Hematopoietic multipotent progenitor cell (in vitro differentiated cells): ENCODE data around the gene MAPK12. TPM values are rescaled to one million over a fixed set of nuclear protein-coding genes. Genes with fewer than 3 reads are reported as not detected.

Experiments
- DNase-seq, 3 donors: peaks; one replicate each; pipeline ENCODE4 v3.0.0-alpha.2; 2011 to 2015; ENCODE audit warnings: low read depth in 2 of 3, low spot score in 2 of 3
- total RNA-seq: library from RNA; depleted of rRNA; stranded (reverse); fragments of >200 nt; gene quantifications from one replicate; pipeline ENCODE4 v1.2.3, GENCODE V29; 2012

Gene MAPK12
- total RNA-seq, 1 donor, result 30.2 TPM

DNA sequence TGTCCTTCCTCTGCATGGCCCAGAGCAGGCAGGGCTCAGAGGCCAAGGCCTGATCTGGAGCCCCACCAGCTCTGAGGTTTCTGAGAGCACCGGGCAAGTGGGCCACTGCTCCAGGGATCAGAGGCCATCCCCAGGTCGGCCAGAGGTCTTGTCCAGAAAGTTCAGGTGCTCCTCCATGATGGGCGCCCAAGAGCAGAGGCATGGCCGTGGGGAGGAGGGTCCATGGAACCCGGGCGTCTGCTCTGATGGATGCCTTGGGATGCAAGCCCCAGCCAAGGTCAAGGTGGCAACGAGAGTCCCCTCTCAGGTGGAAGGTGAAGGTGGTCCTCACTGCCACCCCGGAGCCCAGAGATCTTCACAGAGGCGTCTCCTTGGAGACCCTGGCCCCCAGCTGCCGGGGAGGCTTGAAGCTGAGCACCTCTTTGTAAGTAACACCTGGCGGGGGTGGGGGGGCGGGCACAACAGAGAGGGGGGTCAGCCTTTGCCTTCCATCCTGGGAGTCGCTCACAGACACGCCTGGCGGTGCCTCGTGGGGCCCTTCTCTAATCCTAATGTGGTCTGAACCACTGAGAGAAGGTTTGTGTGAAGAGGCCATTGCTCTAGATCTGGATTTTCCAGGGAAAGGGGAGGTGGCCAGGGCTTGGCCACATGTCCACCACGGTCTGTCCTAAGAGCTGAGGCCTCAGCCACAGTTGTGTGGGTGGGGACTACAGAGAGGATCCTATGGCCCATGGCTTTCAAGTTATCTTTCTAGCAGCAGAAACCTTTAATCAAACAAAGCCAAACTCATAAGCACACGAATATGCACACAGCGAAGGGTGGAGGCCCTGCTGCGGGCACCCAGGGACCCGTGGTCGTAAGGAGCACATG lies 8.2 kb downstream of the MAPK12 start:
- no peak for DNase-seq

DNA sequence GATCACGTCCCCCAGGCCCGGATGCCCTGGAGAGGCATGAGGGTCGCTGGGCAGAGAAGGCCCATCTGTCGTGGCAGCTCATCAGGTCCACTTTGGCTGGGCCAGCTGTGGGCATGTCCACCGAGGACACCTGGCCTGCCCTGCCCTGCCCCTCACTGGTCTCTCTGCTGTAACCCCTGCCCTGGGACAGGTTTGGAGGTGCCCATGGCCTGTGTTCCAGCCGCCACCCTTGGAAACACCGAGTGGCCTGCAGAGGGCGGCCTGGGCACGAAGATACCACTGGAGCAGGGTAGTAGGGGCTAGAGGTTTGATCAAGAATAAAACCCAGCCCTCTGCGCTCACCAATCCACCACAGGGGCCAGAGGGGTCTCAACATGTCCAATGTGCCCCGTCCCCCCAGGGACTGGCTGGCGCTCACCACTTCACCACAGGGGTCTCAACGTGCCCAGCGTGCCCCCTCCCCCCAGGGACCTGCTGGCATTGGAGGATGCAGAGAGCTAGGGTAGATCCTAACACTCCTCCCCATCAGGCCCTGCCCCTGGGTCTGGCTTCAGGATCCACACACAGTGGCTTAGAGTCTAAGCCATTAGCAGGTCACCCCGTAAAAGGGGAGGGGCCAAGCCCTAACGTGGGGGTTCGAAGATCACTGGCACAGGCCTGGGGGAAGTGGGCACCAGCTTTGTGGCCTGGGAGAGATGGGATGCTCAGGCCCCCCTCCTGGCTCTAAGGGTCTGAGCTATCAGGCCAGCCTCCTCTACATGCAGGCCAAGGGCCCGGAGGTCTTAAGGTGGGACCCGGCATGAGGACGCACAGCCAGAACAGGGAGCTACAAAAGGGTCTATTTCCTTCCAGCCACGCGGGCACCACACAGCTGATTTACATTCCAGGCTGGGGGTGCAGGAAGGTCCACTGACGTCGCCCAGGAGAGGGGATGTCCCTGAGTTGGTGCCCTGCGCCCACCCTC lies 9.1 kb downstream of the MAPK12 start:
- DNase-seq, result peak in 2 of 3 donors; percentile 72 to 82

DNA sequence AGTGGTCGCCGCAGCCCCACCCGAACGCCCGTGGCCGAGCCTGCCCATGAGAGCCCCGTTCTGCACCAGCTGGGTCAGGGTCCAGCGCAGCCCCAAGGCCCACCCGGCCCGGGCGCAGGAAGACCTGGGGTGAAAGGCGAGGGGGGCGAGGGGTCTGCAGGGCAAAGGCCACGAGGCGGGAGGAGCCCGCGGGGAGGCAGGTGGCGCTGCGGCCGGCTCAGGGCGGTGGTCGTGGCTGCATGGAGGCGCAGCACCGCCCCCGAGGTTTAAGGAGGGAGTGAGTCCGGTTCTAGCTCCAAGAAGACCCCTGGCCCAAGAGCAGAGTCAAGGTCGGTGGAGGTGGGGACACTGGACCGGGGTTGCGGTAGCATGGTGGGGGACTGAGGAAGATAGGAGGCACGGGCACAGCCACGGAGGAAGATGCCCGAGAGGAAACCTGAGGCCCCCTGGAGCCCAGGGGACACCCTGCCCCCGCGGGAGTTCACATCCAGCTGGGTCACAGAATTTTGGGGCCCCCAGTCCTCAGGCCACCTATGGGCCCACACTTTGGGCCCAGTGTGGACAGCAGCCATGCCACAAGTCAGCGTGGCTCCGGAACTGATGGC lies 9.9 kb downstream of the MAPK12 start:
- peak in 1 of 3 donors; percentile 33 for DNase-seq

DNA sequence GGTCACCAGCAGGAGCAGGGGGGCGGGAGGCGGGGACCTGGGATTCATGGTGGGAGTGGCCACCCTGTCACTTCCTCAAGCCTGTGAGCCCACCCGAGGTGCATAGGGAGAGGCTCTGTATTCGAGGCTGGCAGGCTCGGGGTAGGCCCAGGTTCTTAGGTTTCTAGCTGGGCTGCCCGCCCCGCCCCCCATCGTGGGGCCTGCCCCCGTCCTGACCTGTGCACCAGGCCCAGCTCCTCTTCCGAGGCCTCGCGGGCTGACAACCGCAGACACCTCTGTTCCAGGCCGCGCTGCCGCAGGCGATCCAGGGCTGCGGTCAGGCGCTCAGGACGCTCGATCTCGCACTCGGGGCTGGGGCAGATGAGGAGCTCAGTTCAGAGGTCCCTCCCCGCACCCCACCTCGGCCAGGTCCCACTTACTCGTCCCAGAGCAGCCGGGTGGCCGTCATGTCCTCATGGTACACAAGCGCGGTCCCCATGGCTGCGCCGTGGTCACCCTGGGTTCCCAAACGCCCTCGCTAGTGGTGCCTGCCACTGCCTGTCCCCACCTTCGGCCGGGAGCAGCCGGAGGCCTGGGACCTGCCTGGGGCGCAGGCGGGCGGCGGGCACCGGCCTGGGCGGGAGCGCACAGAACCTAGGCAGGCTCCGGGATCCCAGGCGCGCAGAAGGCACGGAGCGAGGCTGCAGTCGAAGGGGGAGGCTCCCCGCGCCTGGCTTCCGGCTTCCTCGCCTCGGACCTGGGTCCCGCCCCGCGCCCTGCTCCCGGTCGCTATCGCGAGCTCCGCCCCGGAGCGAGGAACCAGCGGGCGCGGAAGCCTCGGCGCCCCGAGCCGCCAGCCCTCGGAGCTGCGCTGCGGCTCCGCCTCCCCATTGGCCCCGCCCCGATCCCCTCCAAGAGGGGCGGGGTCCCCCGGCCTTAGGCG lies 10.7 kb downstream of the MAPK12 start, which contains the start of gene HDAC10:
HDAC10 (minus strand) TSS at position 711 of the 922 bp plus-strand sequence; CDS start at position 478, 233 bp downstream.
- DNase-seq, result peak in 2 of 3 donors; percentile 80 to 82

DNA sequence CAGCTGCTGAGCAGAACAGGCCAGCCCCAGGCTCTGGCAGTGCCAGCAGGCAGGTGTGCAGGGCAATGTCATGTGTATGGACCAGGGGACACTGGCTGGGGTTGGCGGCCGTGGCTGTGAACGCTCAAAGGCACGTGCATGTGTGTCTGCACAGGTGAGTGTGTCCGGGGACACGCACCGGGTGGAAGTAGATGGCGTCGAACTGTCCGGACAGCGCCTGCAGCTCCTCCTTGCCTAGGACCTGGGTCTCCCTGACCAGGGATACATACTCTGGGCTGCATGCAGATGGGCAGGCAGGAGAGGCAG lies 11.3 kb downstream of the MAPK12 start:
- DNase-seq, result no peak

DNA sequence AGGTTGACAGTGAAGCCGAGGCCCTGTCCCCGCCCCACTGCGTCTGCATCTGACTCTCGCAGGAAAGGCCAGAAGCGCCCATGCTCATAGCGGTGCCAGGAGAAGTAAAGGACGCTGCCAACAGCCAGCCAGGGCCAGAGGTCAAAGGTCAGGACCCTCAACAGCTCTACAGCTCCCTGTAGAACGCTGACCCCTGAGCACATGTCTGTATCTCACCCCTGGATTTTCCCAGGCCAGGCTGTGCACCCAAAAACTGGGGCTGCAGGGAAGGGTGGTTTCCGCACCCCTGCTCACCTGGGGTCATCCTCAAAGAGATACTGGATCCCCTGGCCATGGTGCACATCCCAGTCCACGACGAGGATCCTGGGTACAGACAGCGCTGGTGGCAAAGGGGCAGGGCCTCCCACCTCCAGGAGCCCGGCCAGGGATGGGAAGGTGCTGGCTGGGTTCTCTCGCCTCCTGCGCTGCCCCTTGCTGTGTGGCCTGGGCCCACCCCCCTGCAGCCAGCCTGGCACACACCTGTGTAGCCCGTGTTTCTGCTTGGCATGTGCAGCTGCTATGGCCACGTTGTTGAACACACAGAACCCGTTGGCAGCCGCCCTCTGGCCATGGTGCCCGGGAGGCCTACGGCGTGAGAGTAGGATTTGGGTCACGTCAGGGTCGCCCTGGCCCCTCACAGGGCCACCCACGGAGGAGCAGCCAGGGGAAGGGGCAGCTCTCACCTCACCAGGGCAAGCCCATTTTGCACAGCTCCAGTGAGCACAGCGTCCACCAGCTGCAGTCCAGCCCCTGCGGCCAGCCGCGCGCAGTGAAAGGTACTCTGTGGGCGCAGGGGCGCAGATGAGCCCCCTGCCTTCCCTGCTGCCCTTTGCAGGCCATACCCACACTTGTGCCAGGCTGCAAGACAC lies 11.9 kb downstream of the MAPK12 start:
- DNase-seq, result no peak

DNA sequence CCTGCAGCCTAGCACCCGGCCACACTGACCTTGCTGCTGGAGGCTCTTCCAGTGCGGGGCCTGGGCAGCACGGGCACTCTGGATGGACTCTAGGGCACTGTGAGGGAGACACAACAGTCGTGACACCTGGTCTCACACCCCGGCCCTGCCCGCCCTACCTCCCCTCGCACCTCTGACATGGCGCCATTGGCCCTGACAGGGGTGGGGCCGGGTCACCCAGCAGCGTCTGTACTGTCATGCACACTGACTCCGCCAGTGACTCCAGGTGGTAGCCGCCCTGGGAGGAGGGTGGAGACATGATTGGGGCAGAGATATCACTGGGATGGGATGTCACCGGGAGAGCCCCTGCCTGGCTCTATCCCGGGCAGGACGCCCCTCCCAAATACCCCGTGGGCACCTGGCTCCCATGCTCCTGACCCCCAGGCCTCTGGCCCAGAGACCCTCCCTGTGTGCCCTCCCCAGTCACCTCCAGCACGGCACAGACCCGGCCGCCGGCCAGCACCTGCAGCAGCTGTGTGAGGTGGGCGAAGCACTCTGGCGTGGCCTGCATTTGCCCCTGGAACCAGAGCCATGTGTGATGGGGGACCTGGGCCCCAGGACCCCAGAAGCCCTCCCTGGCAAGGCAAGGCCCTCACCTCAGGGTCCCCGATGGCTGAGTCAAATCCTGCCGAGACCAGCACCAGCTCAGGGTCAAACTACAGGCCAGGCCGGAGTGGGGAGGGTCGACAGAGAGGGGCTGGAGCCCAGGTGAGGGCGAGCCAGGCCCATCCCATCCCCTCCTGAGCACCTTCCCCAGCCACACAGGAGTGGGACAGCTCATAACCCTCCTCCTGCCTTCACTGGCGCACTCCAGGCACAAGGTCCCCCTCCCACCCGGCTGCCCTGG lies 13.0 kb downstream of the MAPK12 start:
- no peak for DNase-seq

DNA sequence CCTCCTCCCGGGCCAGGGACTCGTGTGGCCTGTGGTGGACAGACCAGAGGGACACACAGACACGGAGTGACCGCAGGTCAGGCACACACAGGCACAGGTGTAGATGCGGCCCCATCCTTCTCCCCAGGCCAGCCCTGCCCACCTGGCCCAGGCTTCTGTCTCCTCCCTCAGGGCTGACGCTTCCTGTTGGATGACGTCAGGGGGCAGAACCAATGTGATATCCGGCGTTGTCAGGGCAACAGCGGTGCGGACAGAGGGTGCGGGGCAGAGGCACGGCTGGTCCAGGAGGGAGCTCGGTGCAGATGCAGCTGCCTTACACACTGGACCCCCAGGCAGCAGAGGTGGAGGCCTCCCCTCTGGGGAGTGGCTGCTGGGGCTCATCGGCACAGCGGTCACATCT lies 13.7 kb downstream of the MAPK12 start:
- DNase-seq, result no peak

DNA sequence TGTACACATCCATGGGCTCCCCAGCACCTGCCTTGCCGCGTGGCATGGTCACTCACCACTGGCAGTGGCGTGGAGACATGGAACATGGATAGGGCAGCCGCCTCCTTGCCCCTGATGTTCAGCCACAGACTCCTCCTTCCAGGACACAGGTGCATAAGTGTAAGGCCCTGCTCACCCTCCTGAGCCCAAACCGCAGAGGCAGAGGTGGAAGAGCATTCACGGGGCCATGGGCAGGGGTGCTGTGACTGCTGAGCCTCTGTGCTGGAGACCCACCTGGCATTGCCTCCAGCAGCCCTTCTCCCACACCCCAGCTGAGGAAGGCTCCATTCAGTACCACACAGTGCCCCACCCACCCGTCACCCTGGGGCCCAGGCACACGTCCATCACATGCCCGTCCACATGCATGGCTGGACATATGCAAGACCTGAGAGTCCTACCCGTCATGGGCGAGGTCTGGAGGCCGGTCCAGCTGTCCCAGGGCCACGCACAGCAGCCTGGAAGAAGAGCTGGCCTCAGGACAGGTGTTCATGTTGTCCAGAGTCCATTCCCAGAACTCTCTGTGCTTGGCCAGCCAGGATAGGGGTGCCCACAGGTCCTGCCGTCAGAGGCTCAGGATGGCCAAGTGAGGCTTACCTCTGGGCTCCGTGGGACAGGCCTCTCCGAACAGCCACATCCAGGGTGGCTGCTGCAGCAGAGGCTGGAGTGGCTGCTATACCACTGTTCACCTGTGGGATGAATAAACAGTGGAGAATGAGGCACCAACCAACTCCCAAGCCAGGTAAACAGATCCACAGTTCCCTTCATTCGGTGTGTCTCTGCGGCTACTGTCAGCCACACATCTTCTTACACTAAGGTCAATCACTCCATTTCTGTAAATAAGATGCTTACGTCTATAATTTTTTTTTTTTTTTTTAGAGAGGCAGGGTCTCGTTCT lies 15.0 kb downstream of the MAPK12 start:
- DNase-seq, result no peak

DNA sequence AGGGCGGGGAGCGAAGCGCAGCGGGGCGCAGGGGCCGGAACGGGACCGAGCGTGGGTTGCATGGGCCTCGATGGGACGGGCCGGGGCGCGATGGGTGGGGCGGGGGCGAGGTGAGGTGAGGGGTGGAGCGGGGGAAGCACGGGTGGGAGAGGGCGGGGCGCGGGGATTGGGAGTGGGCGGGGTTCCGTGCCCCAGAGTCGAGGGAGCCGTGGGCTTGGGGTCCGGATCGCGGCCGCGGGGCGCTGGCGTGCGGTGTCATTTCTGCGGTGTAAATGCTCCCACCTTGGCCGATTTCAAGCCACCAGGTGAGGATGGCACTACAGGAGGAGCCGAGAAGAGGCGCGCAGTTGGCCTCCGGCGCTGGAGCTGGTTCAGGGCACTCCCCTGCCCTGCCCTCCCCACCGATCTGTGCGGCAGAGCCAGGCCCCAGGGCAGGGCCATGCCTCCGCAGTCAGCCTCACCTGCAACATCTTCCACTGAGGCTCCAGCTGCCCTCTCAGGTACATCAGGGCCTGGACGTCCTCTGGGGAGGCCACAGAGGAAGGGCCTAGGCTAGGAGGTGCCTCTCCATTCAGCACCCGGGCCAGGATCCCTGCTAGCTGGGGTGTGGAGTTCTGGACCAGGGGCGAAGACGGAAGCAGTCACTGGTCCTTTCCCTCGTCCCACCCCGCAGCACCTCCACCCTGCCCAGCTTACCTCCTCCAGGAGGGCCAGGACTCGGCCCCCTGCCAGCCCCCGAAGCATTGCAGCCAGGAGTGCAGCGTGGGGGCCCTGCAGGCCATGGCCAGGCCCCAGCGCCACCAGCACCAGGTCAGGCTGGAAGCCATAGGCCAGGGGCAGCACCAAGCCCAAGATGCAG lies 16.0 kb downstream of the MAPK12 start:
- DNase-seq, result no peak

DNA sequence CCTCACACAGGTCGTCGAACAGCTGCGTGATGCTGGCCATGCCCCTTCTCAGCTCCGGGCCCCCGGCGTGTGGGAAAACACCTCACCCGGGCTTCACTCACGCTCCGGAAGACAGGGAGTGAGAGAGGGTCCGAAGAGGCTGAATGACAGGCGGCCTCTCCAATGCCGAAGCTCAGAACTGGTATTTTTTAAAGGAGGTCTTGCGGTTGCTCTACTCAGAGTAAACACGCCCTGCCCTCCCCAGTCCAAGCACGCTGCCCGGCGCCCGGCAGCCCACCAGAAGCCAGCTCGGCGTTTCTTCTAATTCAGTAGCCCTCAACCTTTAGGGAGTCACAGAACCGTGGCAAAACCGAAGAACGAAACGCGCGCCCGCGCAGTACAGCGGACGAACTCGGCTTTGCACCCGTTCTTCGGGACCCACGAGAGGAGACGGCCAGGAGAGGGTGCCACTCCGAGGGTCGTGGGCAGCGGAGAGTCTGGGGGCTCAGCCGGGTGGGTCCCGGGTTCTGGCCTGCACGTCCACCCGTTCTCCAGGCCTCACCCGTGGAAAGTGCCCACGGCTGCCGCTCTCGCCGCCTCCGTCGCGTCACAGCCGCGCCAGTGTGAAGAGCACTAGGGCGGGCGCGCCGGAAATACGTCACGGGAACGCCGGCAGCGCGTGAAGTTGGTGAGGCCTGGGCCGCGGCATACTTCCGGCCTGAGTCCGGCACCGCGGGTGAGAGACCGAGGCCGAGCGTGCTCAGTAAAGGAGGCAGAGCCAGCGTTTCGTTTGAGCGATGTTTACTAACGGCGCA lies 16.9 kb downstream of the MAPK12 start, which contains the start of gene TUBGCP6:
TUBGCP6 (minus strand) TSS at position 604 of the 794 bp plus-strand sequence; CDS start at position 40, 564 bp downstream.
- DNase-seq, result peak; percentile 84 to 94 (median 94)

DNA sequence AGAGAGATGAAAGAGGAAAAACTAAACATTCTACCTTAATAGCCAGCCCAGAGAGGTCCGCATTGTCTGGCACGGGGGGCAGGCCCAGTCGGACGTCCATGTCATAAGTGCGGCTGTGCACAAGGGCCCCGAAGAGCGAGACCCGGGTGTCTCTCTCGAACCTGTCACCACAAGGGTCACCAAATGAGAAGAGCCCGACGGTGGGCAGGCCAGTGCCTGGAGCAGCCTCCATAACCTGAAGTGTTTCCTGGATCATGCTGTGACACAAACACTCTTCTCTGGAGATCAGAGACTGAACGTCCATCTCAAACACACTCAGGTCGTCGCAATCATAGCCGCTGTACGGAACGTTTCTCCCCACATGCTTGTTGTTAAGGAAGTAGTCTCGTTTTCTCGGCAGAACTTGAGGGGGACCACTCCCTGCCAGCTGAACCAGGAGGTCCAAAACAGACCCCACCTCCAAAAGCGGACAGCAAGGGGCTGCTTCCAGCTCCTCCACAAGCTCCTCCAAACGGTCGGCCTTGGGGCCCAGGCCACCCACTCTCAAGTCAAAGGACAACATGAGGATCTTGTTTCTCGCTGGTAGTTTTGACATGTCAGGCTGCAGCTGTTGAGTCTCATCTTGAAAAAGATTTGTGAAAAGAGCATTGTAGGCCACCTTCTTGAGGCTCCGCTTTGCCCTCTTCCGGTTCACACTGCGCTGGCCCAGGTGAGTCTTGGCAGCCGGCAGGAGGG lies 17.6 kb downstream of the MAPK12 start:
- DNase-seq, result no peak

DNA sequence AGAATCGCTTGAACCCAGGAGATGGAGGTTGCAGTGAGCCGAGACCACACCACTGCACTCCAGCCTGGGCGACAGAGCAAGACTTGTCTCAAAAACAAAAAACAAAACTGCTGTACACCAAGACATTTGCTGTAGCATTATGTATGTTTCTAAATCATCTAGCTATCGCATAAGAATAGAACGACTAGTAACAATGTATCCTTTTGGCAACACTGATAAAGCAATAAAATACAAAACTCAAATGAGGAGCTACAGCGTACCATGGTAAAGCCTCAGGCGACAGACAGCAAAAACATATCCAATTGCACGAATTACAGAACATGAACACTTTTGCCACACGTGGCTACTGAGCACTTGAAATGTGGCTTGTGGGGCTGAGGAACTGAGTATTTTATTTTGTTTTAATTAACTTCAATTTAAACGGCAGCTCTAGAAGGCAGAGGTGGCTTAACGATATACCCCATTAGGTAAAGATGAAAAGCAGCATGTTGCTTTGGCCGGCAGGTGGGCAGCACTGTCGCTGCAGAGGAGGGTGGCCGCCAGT lies 19.0 kb downstream of the MAPK12 start:
- no peak for DNase-seq

DNA sequence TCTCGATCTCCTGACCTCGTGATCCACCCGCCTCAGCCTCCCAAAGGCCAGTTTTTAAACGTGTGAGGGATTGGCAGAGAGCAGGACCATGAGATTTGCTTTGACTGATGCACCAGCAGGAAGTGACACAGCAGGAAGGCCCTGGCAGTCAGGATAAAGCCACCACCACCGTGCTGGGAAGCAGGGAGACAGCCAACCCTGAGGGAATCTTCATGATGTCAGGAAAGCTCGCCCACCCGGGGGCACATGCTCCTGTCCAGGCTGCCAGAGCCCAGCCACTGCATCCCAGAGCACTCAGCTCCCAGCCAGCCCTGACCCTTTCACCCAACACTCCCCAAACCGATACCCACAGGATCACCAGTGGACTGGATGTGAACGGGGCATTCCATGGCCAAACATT lies 22.7 kb downstream of the MAPK12 start:
- no peak for DNase-seq
